ENCODE measurements around the gene KIF3C. TPM values are rescaled to one million over a fixed set of nuclear protein-coding genes. Genes with fewer than 3 reads are reported as not detected.

Gene KIF3C
- total and polyA plus RNA-seq, 9 of the 15 experiments (the other 6 are each of a cell fraction or from before 2014, with no cell fraction given): 0.69 to 6.7 (median 3.3) TPM

- TF ChIP-seq XRCC5 (IDR thresholded peaks at IDR 0.05; ENCODE audit: low read depth, low read length): peak; percentile 75; the same call in 1 of the 2 replicates
- TF ChIP-seq PML (IDR thresholded peaks at IDR 0.05; ENCODE audit: low read length): no peak
- no peak for TF ChIP-seq SMAD1 (IDR thresholded peaks at IDR 0.05; ENCODE audit: low read depth, low read length, partially characterized antibody)
- TF ChIP-seq ZC3H4 (CRISPR knock-in tag; IDR thresholded peaks at IDR 0.05; ENCODE audit: borderline replicate concordance): no peak
- no peak for TF ChIP-seq PREB (CRISPR knock-in tag; IDR thresholded peaks at IDR 0.05)
- no peak for TF ChIP-seq OTX1 (CRISPR knock-in tag; IDR thresholded peaks at IDR 0.05)
- TF ChIP-seq ZNF79 (CRISPR knock-in tag; IDR thresholded peaks at IDR 0.05; ENCODE audit: low read depth): no peak
- TF ChIP-seq RCOR1 (IDR thresholded peaks at IDR 0.05; ENCODE audit: borderline replicate concordance in 1 of 2, low read depth in 2 of 2, low read length in 2 of 2): peak in 1 of 2 experiments; percentile 71; a peak in 2 of 4 replicates
- no peak for TF ChIP-seq ZNF174 (CRISPR knock-in tag; IDR thresholded peaks at IDR 0.05)
- no peak for TF ChIP-seq GTF3C2 (IDR thresholded peaks at IDR 0.05; ENCODE audit: borderline replicate concordance, extremely low read depth, insufficient read length)
- TF ChIP-seq KDM1A (IDR thresholded peaks at IDR 0.05): peak in 1 of 2 experiments; percentile 14; a peak in 1 of 4 replicates
- no peak for TF ChIP-seq TCF3 (CRISPR knock-in tag; IDR thresholded peaks at IDR 0.05)
- TF ChIP-seq, protein P1, sequence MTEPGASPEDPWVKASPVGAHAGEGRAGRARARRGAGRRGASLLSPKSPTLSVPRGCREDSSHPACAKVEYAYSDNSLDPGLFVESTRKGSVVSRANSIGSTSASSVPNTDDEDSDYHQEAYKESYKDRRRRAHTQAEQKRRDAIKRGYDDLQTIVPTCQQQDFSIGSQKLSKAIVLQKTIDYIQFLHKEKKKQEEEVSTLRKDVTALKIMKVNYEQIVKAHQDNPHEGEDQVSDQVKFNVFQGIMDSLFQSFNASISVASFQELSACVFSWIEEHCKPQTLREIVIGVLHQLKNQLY (CRISPR knock-in tag; conservative IDR thresholded peaks at IDR 0.05): no peak
- no peak for TF ChIP-seq PTTG1 (tag; IDR thresholded peaks at IDR 0.05; ENCODE audit: low read depth)
- TF ChIP-seq POLR2A (conservative IDR thresholded peaks at IDR 0.05): no peak
- TF ChIP-seq ZNF408 (CRISPR knock-in tag; IDR thresholded peaks at IDR 0.05; ENCODE audit: low read depth): no peak
- TF ChIP-seq, protein P2, sequence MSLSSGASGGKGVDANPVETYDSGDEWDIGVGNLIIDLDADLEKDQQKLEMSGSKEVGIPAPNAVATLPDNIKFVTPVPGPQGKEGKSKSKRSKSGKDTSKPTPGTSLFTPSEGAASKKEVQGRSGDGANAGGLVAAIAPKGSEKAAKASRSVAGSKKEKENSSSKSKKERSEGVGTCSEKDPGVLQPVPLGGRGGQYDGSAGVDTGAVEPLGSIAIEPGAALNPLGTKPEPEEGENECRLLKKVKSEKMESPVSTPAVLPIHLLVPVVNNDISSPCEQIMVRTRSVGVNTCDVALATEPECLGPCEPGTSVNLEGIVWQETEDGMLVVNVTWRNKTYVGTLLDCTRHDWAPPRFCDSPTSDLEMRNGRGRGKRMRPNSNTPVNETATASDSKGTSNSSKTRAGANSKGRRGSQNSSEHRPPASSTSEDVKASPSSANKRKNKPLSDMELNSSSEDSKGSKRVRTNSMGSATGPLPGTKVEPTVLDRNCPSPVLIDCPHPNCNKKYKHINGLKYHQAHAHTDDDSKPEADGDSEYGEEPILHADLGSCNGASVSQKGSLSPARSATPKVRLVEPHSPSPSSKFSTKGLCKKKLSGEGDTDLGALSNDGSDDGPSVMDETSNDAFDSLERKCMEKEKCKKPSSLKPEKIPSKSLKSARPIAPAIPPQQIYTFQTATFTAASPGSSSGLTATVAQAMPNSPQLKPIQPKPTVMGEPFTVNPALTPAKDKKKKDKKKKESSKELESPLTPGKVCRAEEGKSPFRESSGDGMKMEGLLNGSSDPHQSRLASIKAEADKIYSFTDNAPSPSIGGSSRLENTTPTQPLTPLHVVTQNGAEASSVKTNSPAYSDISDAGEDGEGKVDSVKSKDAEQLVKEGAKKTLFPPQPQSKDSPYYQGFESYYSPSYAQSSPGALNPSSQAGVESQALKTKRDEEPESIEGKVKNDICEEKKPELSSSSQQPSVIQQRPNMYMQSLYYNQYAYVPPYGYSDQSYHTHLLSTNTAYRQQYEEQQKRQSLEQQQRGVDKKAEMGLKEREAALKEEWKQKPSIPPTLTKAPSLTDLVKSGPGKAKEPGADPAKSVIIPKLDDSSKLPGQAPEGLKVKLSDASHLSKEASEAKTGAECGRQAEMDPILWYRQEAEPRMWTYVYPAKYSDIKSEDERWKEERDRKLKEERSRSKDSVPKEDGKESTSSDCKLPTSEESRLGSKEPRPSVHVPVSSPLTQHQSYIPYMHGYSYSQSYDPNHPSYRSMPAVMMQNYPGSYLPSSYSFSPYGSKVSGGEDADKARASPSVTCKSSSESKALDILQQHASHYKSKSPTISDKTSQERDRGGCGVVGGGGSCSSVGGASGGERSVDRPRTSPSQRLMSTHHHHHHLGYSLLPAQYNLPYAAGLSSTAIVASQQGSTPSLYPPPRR (CRISPR knock-in tag; IDR thresholded peaks at IDR 0.05; ENCODE audit: borderline replicate concordance): no peak
Measured at GRCh38 chr2:25951071-25951547, 31.2 kb downstream of the KIF3C start (continued).
